Measurements from ENCODE around the gene GPR22. TPM values are rescaled to one million over a fixed set of nuclear protein-coding genes. Genes with fewer than 3 reads are reported as not detected.

GPR22 gene
- total RNA-seq, 1 experiment from 2014 or later, result not detected

DNA sequence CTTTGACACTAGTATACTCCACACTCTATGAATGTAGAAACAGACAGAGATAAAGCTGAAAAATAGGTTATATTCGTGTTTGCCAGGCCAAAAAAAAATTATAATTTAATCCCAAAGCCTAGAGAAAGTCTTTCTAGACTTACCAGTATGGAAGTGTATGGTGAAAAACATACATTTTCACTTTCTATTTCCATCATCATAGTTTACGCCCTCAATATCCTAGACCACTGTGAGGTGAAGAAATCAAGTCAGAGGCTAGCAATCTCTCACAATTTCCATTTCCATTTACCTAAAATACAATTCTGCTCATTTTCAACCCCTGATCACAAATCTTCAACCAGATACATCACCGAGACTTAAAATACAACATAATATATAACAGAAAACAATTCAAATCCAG is 16.2 kb downstream of the GPR22 start:
- Histone ChIP-seq H3K4me1 (ENCODE audit: insufficient read depth, low read length) (no peaks in the 10 kb centered on the region), H3K23me2 (ENCODE audit: insufficient read length, low read depth, low read length, poor library complexity, severe bottlenecking) (no peaks in the 10 kb centered on the region), H3K4me2 (ENCODE audit: insufficient read depth, insufficient read length, low read length) (no peak overlapping the region), H3K56ac (ENCODE audit: insufficient read length, low read depth, low read length) (no peak overlapping the region), H2BK5ac (ENCODE audit: insufficient read length, low read length) (no peak overlapping the region), H3K27ac (ENCODE audit: insufficient read length, low read depth, low read length) (no peak overlapping the region), H3K27me3 (ENCODE audit: insufficient read depth, low read length) (no peaks in the 10 kb centered on the region), H3K79me1 (ENCODE audit: insufficient read depth, low read depth, low read length, poor library complexity, severe bottlenecking) (no peaks in the 10 kb centered on the region), H3K79me2 (ENCODE audit: insufficient read depth, low read length) (no peaks in the 10 kb centered on the region), H4K91ac (ENCODE audit: insufficient read length, low read depth, low read length) (no peak overlapping the region), H2BK20ac (ENCODE audit: low read depth, low read length, poor library complexity, severe bottlenecking) (no peak overlapping the region), H3K14ac (ENCODE audit: insufficient read depth, low read length) (no peak overlapping the region), H3T11ph (ENCODE audit: low read length) (no peak overlapping the region), H4K8ac (replicated peaks; ENCODE audit: insufficient read length, low read depth, low read length) (no peak overlapping the region), H4K20me1 (ENCODE audit: control insufficient read depth, insufficient read depth, insufficient read length) (no peaks in the 10 kb centered on the region), H3K9ac (ENCODE audit: extremely low read depth, insufficient read length, low read length) (no peak overlapping the region), H3K18ac (ENCODE audit: insufficient read length, low read depth, low read length) (no peak overlapping the region), H2BK12ac (ENCODE audit: insufficient read length, low read depth, low read length) (no peak overlapping the region), H4K5ac (ENCODE audit: insufficient read length, low read depth, low read length) (no peak overlapping the region), H3K9me3 (ENCODE audit: control insufficient read depth, low read depth, low read length) (no peaks in the 10 kb centered on the region), H2AFZ (ENCODE audit: low read length) (no peak overlapping the region), H2BK120ac (ENCODE audit: low read depth, low read length, poor library complexity, severe bottlenecking) (no peak overlapping the region), H3K4ac (ENCODE audit: low read depth, low read length) (no peak overlapping the region), H3K23ac (ENCODE audit: insufficient read length, low read depth, low read length) (no peak overlapping the region), H2AK5ac (ENCODE audit: insufficient read length, low read length) (no peak overlapping the region), H2BK15ac (ENCODE audit: low read depth, low read length) (no peak overlapping the region)
- DNase-seq, result no peak
- Mint-ChIP-seq H3K27me3 (ENCODE audit: low read depth) (no peaks in the 10 kb centered on the region), H3K4me3 (no peak overlapping the region), H3K4me1 (no peaks in the 10 kb centered on the region), H3K9me3 (no peaks in the 10 kb centered on the region), H3K36me3 (ENCODE audit: insufficient read depth in 1 of 3, low read depth in 3 of 3) (no peaks in the 10 kb centered on the region), H3K27ac (no peak overlapping the region)
- 100% methylated on average over 1 of the region's 3 CpGs for WGBS (ENCODE audit: extremely low coverage, insufficient read length, low lambda C conversion rate)
- TF ChIP-seq, protein P1, sequence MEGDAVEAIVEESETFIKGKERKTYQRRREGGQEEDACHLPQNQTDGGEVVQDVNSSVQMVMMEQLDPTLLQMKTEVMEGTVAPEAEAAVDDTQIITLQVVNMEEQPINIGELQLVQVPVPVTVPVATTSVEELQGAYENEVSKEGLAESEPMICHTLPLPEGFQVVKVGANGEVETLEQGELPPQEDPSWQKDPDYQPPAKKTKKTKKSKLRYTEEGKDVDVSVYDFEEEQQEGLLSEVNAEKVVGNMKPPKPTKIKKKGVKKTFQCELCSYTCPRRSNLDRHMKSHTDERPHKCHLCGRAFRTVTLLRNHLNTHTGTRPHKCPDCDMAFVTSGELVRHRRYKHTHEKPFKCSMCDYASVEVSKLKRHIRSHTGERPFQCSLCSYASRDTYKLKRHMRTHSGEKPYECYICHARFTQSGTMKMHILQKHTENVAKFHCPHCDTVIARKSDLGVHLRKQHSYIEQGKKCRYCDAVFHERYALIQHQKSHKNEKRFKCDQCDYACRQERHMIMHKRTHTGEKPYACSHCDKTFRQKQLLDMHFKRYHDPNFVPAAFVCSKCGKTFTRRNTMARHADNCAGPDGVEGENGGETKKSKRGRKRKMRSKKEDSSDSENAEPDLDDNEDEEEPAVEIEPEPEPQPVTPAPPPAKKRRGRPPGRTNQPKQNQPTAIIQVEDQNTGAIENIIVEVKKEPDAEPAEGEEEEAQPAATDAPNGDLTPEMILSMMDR (conservative IDR thresholded peaks at IDR 0.05), result no peak

Measured in H9 (cell line).